Heart right ventricle (tissue), 16 donors: ENCODE measurements around the gene EEFSEC. TPM values are rescaled to one million over a fixed set of nuclear protein-coding genes. Genes with fewer than 3 reads are reported as not detected.

ENCODE experiments used
- ATAC-seq, 8 donors: fragments of 200-7000 bp; cut with Tn5 transposase; one replicate each; pipeline ENCODE4 v1.9.1; 2020; ENCODE audit warnings: mild to moderate bottlenecking in 8 of 8, moderate library complexity in 8 of 8, moderate number of reproducible peaks in 1 of 8
- DNase-seq, 2 donors: peaks; one replicate each; pipeline ENCODE4 v3.0.0-alpha.2; 2020
- H3K27ac ChIP-seq, 10 donors: fragments of 200-600 bp; sonication (generic) in 2 of 10; one replicate each; pipeline versions ENCODE4 v1.5.0 to v1.8.0; 2020 to 2022; ENCODE audit warnings: mild to moderate bottlenecking in 3 of 10
- H3K27me3 ChIP-seq, 7 donors: fragments of 200-600 bp; one replicate each; pipeline ENCODE4 v1.8.0; 2021 to 2022; ENCODE audit warnings: mild to moderate bottlenecking in 2 of 7
- H3K36me3 ChIP-seq, 9 donors: fragments of 200-600 bp; sonication (generic) in 1 of 9; one replicate each; pipeline versions ENCODE4 v1.5.0 to v1.8.0; 2020 to 2022; ENCODE audit warnings: mild to moderate bottlenecking in 2 of 9
- H3K4me1 ChIP-seq, 9 donors: fragments of 200-600 bp; sonication (generic) in 1 of 9; one replicate each; pipeline versions ENCODE4 v1.5.0 to v1.8.0; 2020 to 2022; ENCODE audit warnings: mild to moderate bottlenecking in 4 of 9
- H3K4me3 ChIP-seq, 10 donors: fragments of 200-600 bp; sonication (generic) in 2 of 10; one replicate each; pipeline versions ENCODE4 v1.5.0 to v1.8.0; 2020 to 2022; ENCODE audit warnings: mild to moderate bottlenecking in 7 of 10, moderate library complexity in 2 of 10
- H3K9me3 ChIP-seq, 11 donors: fragments of 200-600 bp in 10 of 11; sonication (generic) in 2 of 11; one replicate each; pipeline versions ENCODE4 v1.5.0 to v1.8.0; 2013 to 2022; ENCODE audit warnings: mild to moderate bottlenecking in 2 of 11, control low read depth in 1 of 11, moderate library complexity in 1 of 11
- CTCF ChIP-seq, 9 donors: fragments of 200-600 bp; sonication (generic) in 2 of 9; IDR thresholded peaks; one replicate each; pipeline versions ENCODE4 v1.5.0 to v1.8.0; 2021 to 2022; ENCODE audit warnings: antibody characterized with exemption in 9 of 9, mild to moderate bottlenecking in 5 of 9, moderate library complexity in 1 of 9
- WGBS, 2 donors: extraction: QIAGEN DNeasy Blood & Tissue Kit; methylation state at CpG; one replicate each; pipeline ENCODE4 v1.1.7; 2013; ENCODE audit warnings: inconsistent platforms in 1 of 2; 5-methylcytosine and 5-hydroxymethylcytosine counted together
- intact Hi-C, 10 donors: fragments of 100-400 bp; cut with DNase I; formaldehyde crosslinking; loops; one replicate each; pipeline versions ENCODE4 v1.11.1 to v1.14.2; 2022
- polyA plus RNA-seq, 2 donors: library from polyadenylated mRNA; stranded (reverse); fragments of 200-250 nt; gene quantifications; one replicate each; pipeline ENCODE4 v1.2.3, GENCODE V29; 2013
- total RNA-seq, 10 donors: library from RNA; stranded (reverse); fragmentation: NEBNext Ultra II Directional in 3 of 10; extraction: Animal tissue kit (Norgen Biotek cat#: 25700) in 3 of 10; gene quantifications; one replicate each; pipeline versions ENCODE4 v1.2.1 to v1.2.4, GENCODE V29; 2021 to 2023
- donor health status: Arrhythmogenic right ventricular cardiomyopathy.
- donor health status: ischemic (EF 13 %, LVEDD 7.1; RV severe dilation, severe dysfunction).
- donor health status: healthy with polysubstance abuse.
- donor health status: DM: no; HTN: yes; CAD: no.
- donor health status: DM: no; HTN: no; CAD: no.
- donor health status: ischemic (EF 25% LVEDD 6.9; RV normal size, moderate dysfunction).
- donor health status: ischemic (EF 25% LVEDD 5.7; RV mildly dilated, moderate dysfunction).
- donor health status: healthy.
- donor health status: DM: yes; HTN: yes; CAD: no.
- donor health status: Ischemic cardiomyopathy.
- donor health status: ischemic (EF 35%, LVEDD 5.7; RV mildly dilated, moderate dysfunction).
- donor health status: nonischemic (EF 11% LVEDD 7.7; RV severe dilation, severe dysfunction).
- donor health status: DM: yes; HTN: yes; CAD: no.
- donor health status: PGD.
- donor health status: ischemic (EF 29% LVEDD 5.4; RV normal size, mild dysfunction).
- donor health status: nonischemic (EF 23%, LVEDD 6.1; RV moderate dilation, normal function).

EEFSEC gene
- total and polyA plus RNA-seq, 12 donors = 16.5 to 29.5 (median 25.0) TPM

DNA sequence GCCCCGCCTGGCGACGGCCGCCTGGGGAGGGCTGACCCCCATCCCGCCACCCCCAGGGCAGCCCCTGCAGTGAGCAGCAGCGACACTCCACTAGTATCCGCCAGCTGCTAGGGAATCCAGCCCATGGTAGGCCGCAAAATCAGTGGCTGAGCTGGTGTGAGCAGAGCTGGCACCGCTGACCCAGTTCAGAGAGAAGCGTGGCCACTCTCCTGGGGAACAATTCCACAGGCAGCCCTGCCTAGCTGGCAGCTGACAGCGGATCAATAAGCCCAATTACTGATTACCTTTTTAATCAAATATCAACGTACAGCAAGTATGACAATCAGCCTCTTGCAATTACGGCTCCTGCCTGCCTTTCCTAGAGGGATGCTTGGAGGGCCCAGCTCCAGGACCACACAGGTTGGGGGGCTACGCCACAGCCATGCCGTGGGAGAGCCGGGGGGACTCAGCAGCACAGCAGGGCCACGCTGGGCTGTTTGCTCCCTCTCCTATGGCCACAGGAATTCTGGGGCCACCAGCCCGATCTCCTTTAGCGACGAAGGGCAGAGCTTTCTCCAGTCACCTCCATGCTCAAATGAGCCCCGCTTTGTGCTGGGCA is 299.5 kb downstream of the EEFSEC start:
- Histone ChIP-seq H3K4me1 (no peaks in the 10 kb centered on the region), H3K36me3 (no peaks in the 10 kb centered on the region), H3K27me3 (peaks cover 7 to 53% (median 26%) of the 10 kb centered on the region in 7 donors), H3K9me3 (no peaks in the 10 kb centered on the region), H3K27ac (no peak overlapping the region), H3K4me3 (no peak overlapping the region)
- no peak for ATAC-seq
- TF ChIP-seq CTCF (IDR thresholded peaks at IDR 0.05) = no peak
- DNase-seq = no peak
- WGBS, 2 donors = 90 to 93% methylated on average over 21 of the region's 21 CpGs
- intact Hi-C loops = no loop called here

DNA sequence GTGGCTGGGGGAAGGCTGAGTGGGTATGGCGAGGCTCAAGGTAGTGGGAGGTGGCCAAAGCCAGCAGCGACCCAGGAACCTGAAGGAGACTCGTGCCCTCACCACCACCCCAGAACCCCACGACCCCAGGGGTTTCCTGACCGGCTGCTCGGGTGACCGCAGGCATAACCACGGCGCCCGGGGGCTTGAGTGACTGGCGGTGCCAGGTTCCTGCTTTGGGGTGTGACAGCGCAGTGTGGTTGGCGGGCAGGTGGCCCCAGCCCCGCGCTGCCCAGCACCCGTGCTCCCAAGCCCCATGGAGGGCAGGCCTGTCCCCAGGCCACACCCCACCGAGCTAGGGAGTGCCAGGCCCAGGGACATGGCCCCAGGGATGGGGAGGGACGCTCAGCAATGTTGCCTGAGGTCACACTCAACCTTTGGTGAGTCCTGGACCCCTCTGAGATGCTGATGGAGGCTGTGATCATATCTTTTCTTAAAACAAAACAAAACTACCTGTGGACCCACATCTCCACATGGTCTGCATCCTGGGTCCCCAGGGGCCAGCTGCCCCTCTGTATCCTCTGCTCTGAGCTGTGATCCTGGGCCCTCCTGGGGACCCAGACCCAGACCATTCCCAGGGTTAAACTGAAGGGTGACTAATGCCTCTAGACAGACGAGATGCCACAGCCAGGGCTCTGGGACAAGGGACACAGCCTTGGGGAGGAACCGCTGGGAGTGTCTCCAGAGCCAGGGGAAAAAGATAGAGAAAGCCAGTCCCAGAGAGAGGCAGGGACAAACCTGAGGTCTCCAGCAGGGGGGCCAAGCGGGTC is 300.4 kb downstream of the EEFSEC start:
- H3K36me3 ChIP-seq = no peaks in the 10 kb centered on the region
- no peak for TF ChIP-seq CTCF (IDR thresholded peaks at IDR 0.05)
- no peaks in the 10 kb centered on the region for H3K4me1 ChIP-seq
- H3K27ac ChIP-seq = no peak overlapping the region
- no peak for ATAC-seq
- H3K4me3 ChIP-seq = no peak overlapping the region
- H3K9me3 ChIP-seq = no peaks in the 10 kb centered on the region
- no peak for DNase-seq
- intact Hi-C loops = no loop called here
- H3K27me3 ChIP-seq = peaks cover 7 to 53% (median 26%) of the 10 kb centered on the region in 7 donors
- WGBS, 2 donors = 87 to 89% methylated on average over 21 of the region's 21 CpGs

DNA sequence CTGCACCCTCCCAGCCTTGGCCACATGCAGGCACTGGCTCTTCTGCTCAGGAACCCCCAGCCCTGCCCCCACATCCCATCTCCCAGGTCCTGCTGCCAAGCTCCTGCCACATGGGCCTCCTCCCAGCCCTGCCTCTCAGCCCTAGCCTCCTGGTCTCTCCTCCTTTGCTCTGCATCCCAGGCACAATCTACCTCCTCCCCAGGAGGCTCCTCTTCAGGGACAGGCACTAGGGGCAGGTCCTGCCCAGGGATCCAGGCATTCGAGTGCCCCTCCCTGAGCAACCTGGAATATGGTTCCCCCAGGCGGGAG is 301.0 kb downstream of the EEFSEC start:
- no peak for TF ChIP-seq CTCF (IDR thresholded peaks at IDR 0.05)

DNA sequence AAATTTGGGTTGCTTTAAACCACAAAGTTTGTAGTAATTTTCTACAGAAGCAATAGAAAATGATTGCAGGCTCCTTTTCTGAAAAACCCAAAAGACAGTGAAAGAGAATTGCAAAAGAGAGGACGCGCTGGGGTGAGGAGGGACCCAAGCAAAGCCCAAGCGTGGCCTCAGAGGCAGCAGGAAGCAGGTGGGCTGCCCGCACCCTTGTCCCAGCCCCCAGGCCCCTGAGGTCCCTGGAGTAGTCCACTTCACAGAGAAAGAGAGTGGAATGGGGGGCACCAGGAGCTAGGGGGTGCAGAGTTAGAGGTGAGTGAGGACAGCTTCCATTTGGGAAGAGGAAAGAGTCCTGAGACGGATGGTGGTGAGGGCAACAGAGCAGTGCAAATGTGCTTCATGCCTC is 301.8 kb downstream of the EEFSEC start:
- WGBS, 2 donors = 81 to 85% methylated on average over 5 of the region's 5 CpGs
- intact Hi-C loops = no loop called here
- no peak overlapping the region for H3K4me3 ChIP-seq
- H3K9me3 ChIP-seq = no peaks in the 10 kb centered on the region
- H3K27me3 ChIP-seq = peaks cover 7 to 53% (median 26%) of the 10 kb centered on the region in 7 donors
- ATAC-seq = no peak
- no peaks in the 10 kb centered on the region for H3K36me3 ChIP-seq
- no peak for TF ChIP-seq CTCF (IDR thresholded peaks at IDR 0.05)
- H3K27ac ChIP-seq = no peak overlapping the region
- H3K4me1 ChIP-seq = no peaks in the 10 kb centered on the region
- no peak for DNase-seq

More for the DNA sequence above, 301.0 kb downstream of the EEFSEC start:
- Histone ChIP-seq H3K27me3 (peaks cover 7 to 53% (median 26%) of the 10 kb centered on the region in 7 donors), H3K9me3 (no peaks in the 10 kb centered on the region), H3K36me3 (no peaks in the 10 kb centered on the region), H3K4me1 (no peaks in the 10 kb centered on the region), H3K27ac (no peak overlapping the region), H3K4me3 (no peak overlapping the region)
- WGBS, 2 donors = 94 to 99% methylated on average over 2 of the region's 2 CpGs
- DNase-seq = no peak
- intact Hi-C loops = no loop called here
- no peak for ATAC-seq
